PC-9 (cell line): Measurements from ENCODE around the gene MPPED2. TPM values are rescaled to one million over a fixed set of nuclear protein-coding genes. Genes with fewer than 3 reads are reported as not detected.

Source experiments
- BruUV-seq: library from RNA; stranded (reverse); fragments of 400-500 nt; replicated peaks from 2 replicates; lab custom pipeline; 2021; lab: Mats Ljungman, UMichigan
- CTCF ChIA-PET: fragments of 300-600 bp; sonication (Branson Sonifier 250); formaldehyde crosslinking; loops from one replicate; lab custom pipeline; 2022; ENCODE audit warnings: antibody characterized with exemption; lab: Charles Lee
- POLR2A ChIA-PET: fragments of 300-600 bp; sonication (Branson Sonifier 250); formaldehyde crosslinking; loops from one replicate; lab custom pipeline; 2022; ENCODE audit warnings: antibody characterized with exemption; ENCODE audit not compliant: unreplicated experiment; lab: Charles Lee
- DNase-seq, 2 experiments: peaks; one replicate each; pipeline versions ENCODE4 v3.0.0 to v3.0.0-alpha.2; 2015 to 2022; ENCODE audit warnings: mixed read lengths in 1 of 2
- H2AFZ ChIP-seq: fragments of 200-600 bp; sonication (generic); 2 replicates; pipeline ENCODE4 v1.8.1; 2017; ENCODE audit warnings: antibody characterized with exemption
- H3F3A ChIP-seq: fragments of 200-600 bp; sonication (generic); 2 replicates; pipeline ENCODE4 v1.8.1; 2017; ENCODE audit warnings: antibody characterized with exemption, mild to moderate bottlenecking, low read depth; ENCODE audit not compliant: insufficient read depth
- H3K27ac ChIP-seq: fragments of 200-600 bp; sonication (generic); 2 replicates; pipeline ENCODE4 v1.6.1; 2016; ENCODE audit warnings: mixed run types
- H3K27me3 ChIP-seq: fragments of 200-600 bp; sonication (generic); 2 replicates; pipeline ENCODE4 v1.6.1; 2016; ENCODE audit warnings: low read depth, mixed run types; ENCODE audit not compliant: insufficient read depth
- H3K36me3 ChIP-seq: fragments of 200-600 bp; sonication (generic); 2 replicates; pipeline ENCODE4 v1.6.1; 2016; ENCODE audit warnings: low read depth, mixed run types
- H3K4me1 ChIP-seq: fragments of 200-600 bp; sonication (generic); replicated peaks from 2 replicates; pipeline ENCODE4 v1.6.1; 2016; ENCODE audit warnings: mixed run types; ENCODE audit not compliant: insufficient read depth
- H3K4me2 ChIP-seq: fragments of 200-600 bp; sonication (generic); 2 replicates; pipeline ENCODE4 v1.6.1; 2017; ENCODE audit warnings: mixed run types
- H3K4me3 ChIP-seq: fragments of 200-600 bp; sonication (generic); 2 replicates; pipeline ENCODE4 v1.6.1; 2016; ENCODE audit warnings: mixed run types
- H3K79me2 ChIP-seq: fragments of 200-600 bp; sonication (generic); 2 replicates; pipeline ENCODE4 v1.6.1; 2017; ENCODE audit warnings: low read depth, mixed run types
- H3K9me2 ChIP-seq: fragments of 200-600 bp; sonication (generic); 2 replicates; pipeline ENCODE4 v1.8.1; 2017; ENCODE audit warnings: mild to moderate bottlenecking; ENCODE audit not compliant: insufficient read depth
- H3K9me3 ChIP-seq: fragments of 200-600 bp; sonication (generic); 2 replicates; pipeline ENCODE4 v1.8.1; 2016; ENCODE audit warnings: low read depth; ENCODE audit not compliant: insufficient read depth
- H4K20me1 ChIP-seq: fragments of 200-600 bp; sonication (generic); 2 replicates; pipeline ENCODE4 v1.8.1; 2017; ENCODE audit not compliant: insufficient read depth
- CTCF ChIP-seq: fragments of 200-600 bp; sonication (generic); conservative IDR thresholded peaks from 2 replicates; pipeline ENCODE4 v1.6.1; 2017; ENCODE audit warnings: mixed run types, antibody characterized with exemption, mild to moderate bottlenecking, moderate library complexity
- EZH2 ChIP-seq: fragments of 200-600 bp; sonication (generic); IDR thresholded peaks from 2 replicates; pipeline ENCODE4 v1.8.0; 2017; ENCODE audit warnings: antibody characterized with exemption, low read depth
- intact Hi-C: fragments of 100-400 bp; cut with micrococcal nuclease; formaldehyde crosslinking; loops from one replicate; pipeline ENCODE4 v1.10.0; 2022; ENCODE audit not compliant: unreplicated experiment
- total RNA-seq: library from RNA; stranded (reverse); gene quantifications from 2 replicates; pipeline ENCODE4 v1.2.3, GENCODE V29; 2021

The MPPED2 gene
- total RNA-seq, 1 experiment from 2014 or later = not detected

GRCh38 chr11:30619767-30620166 lies 33.6 kb upstream of the MPPED2 start:
- no TSS peak for BruUV-seq
- CTCF ChIA-PET = no interaction called here
- H3K4me3 ChIP-seq = no peak overlapping the region

GRCh38 chr11:30617762-30618161 lies 31.6 kb upstream of the MPPED2 start:
- no TSS peak for BruUV-seq
- ChIA-PET POLR2A (no interaction called here), CTCF (no interaction called here)
- no peaks in the 10 kb centered on the region for H3K9me3 ChIP-seq
- no peaks in the 10 kb centered on the region for H3K79me2 ChIP-seq
- no peaks in the 10 kb centered on the region for H3F3A ChIP-seq
- H3K4me1 ChIP-seq = no peaks in the 10 kb centered on the region
- no peak overlapping the region for H3K27ac ChIP-seq
- TF ChIP-seq EZH2 (no peak), CTCF (no peak; the same call in 1 of the 2 replicates)
- H3K36me3 ChIP-seq = no peaks in the 10 kb centered on the region
- intact Hi-C loops = no loop called here
- no peak overlapping the region for H2AFZ ChIP-seq
- H4K20me1 ChIP-seq = no peaks in the 10 kb centered on the region; the same call in 1 of the 2 replicates
- DNase-seq = no peak
- no peaks in the 10 kb centered on the region for H3K9me2 ChIP-seq
- H3K27me3 ChIP-seq = no peaks in the 10 kb centered on the region; the same call in 1 of the 2 replicates
- H3K4me3 ChIP-seq = no peak overlapping the region
- H3K4me2 ChIP-seq = no peak overlapping the region

More at GRCh38 chr11:30619767-30620166, 33.6 kb upstream of the MPPED2 start:
- Histone ChIP-seq H3K79me2 (no peaks in the 10 kb centered on the region), H3K36me3 (no peaks in the 10 kb centered on the region), H2AFZ (no peak overlapping the region), H3K4me2 (no peak overlapping the region), H4K20me1 (no peaks in the 10 kb centered on the region; the same call in 1 of the 2 replicates), H3K27ac (no peak overlapping the region), H3K9me3 (no peaks in the 10 kb centered on the region), H3K4me1 (no peaks in the 10 kb centered on the region), H3K9me2 (no peaks in the 10 kb centered on the region), H3K27me3 (peaks cover 7% of the 10 kb centered on the region; the same call in 1 of the 2 replicates), H3F3A (no peaks in the 10 kb centered on the region)
- DNase-seq = no peak
- POLR2A ChIA-PET = no interaction called here
- intact Hi-C loops = no loop called here
- TF ChIP-seq EZH2 (no peak), CTCF (no peak)

- no TSS peak for BruUV-seq
- no peaks in the 10 kb centered on the region for H3K4me1 ChIP-seq
- intact Hi-C loops = no loop called here
- ChIA-PET POLR2A (no interaction called here), CTCF (no interaction called here)
- H3K36me3 ChIP-seq = no peaks in the 10 kb centered on the region
- no peaks in the 10 kb centered on the region for H4K20me1 ChIP-seq
- no peaks in the 10 kb centered on the region for H3K9me3 ChIP-seq
- H3K27me3 ChIP-seq = no peaks in the 10 kb centered on the region
- no peak overlapping the region for H3K4me3 ChIP-seq
- H3K79me2 ChIP-seq = no peaks in the 10 kb centered on the region
- no peak overlapping the region for H3K27ac ChIP-seq
- no peak overlapping the region for H2AFZ ChIP-seq
- H3K9me2 ChIP-seq = no peaks in the 10 kb centered on the region
- DNase-seq = no peak
- H3F3A ChIP-seq = no peaks in the 10 kb centered on the region
- no peak overlapping the region for H3K4me2 ChIP-seq
- TF ChIP-seq EZH2 (no peak), CTCF (no peak)
These were observed 24.5 kb upstream of the MPPED2 start for GRCh38 chr11:30610628-30611027.
